HCT116 (cell line): ENCODE measurements around the gene CAPZB. TPM values are rescaled to one million over a fixed set of nuclear protein-coding genes. Genes with fewer than 3 reads are reported as not detected.
A peak's percentile ranks its signal among the peaks of the same experiment; 100 is the strongest.

Source experiments
- ATAC-seq: fragments of 200-7000 bp; cut with Tn5 transposase; 2 replicates; pipeline ENCODE4 v1.9.1; 2020; ENCODE audit warnings: mild to moderate bottlenecking, moderate library complexity
- BruUV-seq: library from RNA; stranded (reverse); fragments of 400-500 nt; replicated peaks from 2 replicates; lab custom pipeline; 2021; lab: Mats Ljungman, UMichigan
- CTCF ChIA-PET: fragments of 300-600 bp; sonication (Branson Sonifier 250); formaldehyde crosslinking; loops from one replicate; lab custom pipeline; 2021; ENCODE audit warnings: antibody characterized with exemption; lab: Charles Lee
- POLR2A ChIA-PET: fragments of 300-600, 350-600 bp; sonication (Branson Sonifier 250); formaldehyde crosslinking; loops from one replicate; lab custom pipeline; 2021; ENCODE audit warnings: antibody characterized with exemption; lab: Charles Lee
- RAD21 ChIA-PET, 2 experiments: fragments of 300-600 bp; sonication (Branson Sonifier 250); formaldehyde crosslinking; loops; one replicate each; lab custom pipeline; 2023; ENCODE audit warnings: low total read pairs in 2 of 2; ENCODE audit not compliant: uncharacterized antibody in 2 of 2, unreplicated experiment in 2 of 2, low non-redundant PET in 1 of 2; lab: Charles Lee
- DNase-seq: peaks from one replicate; pipeline ENCODE4 v3.0.0-alpha.2; 2010; ENCODE audit warnings: low read depth, low spot score
- H2AFZ ChIP-seq: fragments of 200-600 bp; shearing (Covaris generic), sonication (generic); 2 replicates; pipeline ENCODE4 v1.6.1; 2017; ENCODE audit warnings: low read depth, mixed run types, mixed read lengths, antibody characterized with exemption, low read length; ENCODE audit not compliant: poor library complexity, severe bottlenecking
- H3K27ac ChIP-seq: 2 replicates; pipeline ENCODE4 v1.5.1; 2012; ENCODE audit warnings: low read depth, low read length
- H3K27me3 ChIP-seq: fragments of 200-600 bp; sonication (generic); 2 replicates; pipeline ENCODE4 v1.6.1; 2016; ENCODE audit warnings: mixed run types, low read length, mixed read lengths; ENCODE audit not compliant: insufficient read depth
- H3K36me3 ChIP-seq, 2 experiments: fragments of 200-500 bp in 1 of 2; fragments of 200-600 bp in 1 of 2; sonication (Bioruptor generic) in 1 of 2; sonication (generic) in 1 of 2; 2 replicates each; pipeline versions ENCODE4 v1.5.1 to v1.6.1; 2014 to 2016; ENCODE audit warnings: low read length in 2 of 2, inconsistent platforms in 1 of 2, mixed read lengths in 1 of 2, mixed run types in 1 of 2; ENCODE audit not compliant: insufficient read depth in 2 of 2, control insufficient read depth in 1 of 2
- H3K4me1 ChIP-seq, 2 experiments: fragments of 200-600 bp in 1 of 2; sonication (generic) in 1 of 2; 2 replicates each; pipeline versions ENCODE4 v1.5.1 to v1.6.1; 2012 to 2017; ENCODE audit warnings: low read length in 2 of 2, inconsistent platforms in 1 of 2, mild to moderate bottlenecking in 1 of 2, mixed read lengths in 1 of 2, mixed run types in 1 of 2, moderate library complexity in 1 of 2; ENCODE audit not compliant: insufficient read depth in 2 of 2, control insufficient read depth in 1 of 2
- H3K4me2 ChIP-seq: fragments of 200-600 bp; sonication (generic); 2 replicates; pipeline ENCODE4 v1.6.1; 2017; ENCODE audit warnings: mixed run types, low read length, mixed read lengths
- H3K4me3 ChIP-seq, 2 experiments: fragments of 200-600 bp in 1 of 2; sonication (generic) in 1 of 2; replicated peaks in 1 of 2; 2 replicates each; pipeline ENCODE4 v1.5.1; 2011 to 2016; ENCODE audit warnings: low read length in 2 of 2, control low read depth in 1 of 2, low read depth in 1 of 2, mild to moderate bottlenecking in 1 of 2, mixed read lengths in 1 of 2, mixed run types in 1 of 2
- H3K79me2 ChIP-seq: fragments of 200-600 bp; sonication (generic); 2 replicates; pipeline ENCODE4 v1.6.1; 2017; ENCODE audit warnings: mild to moderate bottlenecking, mixed run types, low read length, moderate library complexity, mixed read lengths; ENCODE audit not compliant: insufficient read depth
- H3K9ac ChIP-seq: fragments of 200-600 bp; sonication (generic); 2 replicates; pipeline ENCODE4 v1.6.1; 2016; ENCODE audit warnings: low read length, mixed read lengths
- H3K9me2 ChIP-seq: fragments of 200-600 bp; sonication (generic), shearing (Covaris generic); 2 replicates; pipeline ENCODE4 v1.6.1; 2017; ENCODE audit warnings: mixed run types, mild to moderate bottlenecking, moderate library complexity; ENCODE audit not compliant: insufficient read depth
- H3K9me3 ChIP-seq, 2 experiments: fragments of 200-500 bp in 1 of 2; fragments of 200-600 bp in 1 of 2; sonication (Bioruptor generic) in 1 of 2; sonication (generic) in 1 of 2; 2 replicates each; pipeline ENCODE4 v1.6.1; 2014 to 2017; ENCODE audit warnings: low read length in 2 of 2, mixed read lengths in 2 of 2, inconsistent platforms in 1 of 2, low read depth in 1 of 2, mild to moderate bottlenecking in 1 of 2, mixed run types in 1 of 2, moderate library complexity in 1 of 2; ENCODE audit not compliant: control insufficient read depth in 1 of 2, insufficient read depth in 1 of 2
- H4K20me1 ChIP-seq: fragments of 200-600 bp; sonication (generic), shearing (Covaris generic); 2 replicates; pipeline ENCODE4 v1.6.1; 2017; ENCODE audit warnings: mixed run types, mild to moderate bottlenecking, moderate library complexity; ENCODE audit not compliant: insufficient read depth
- CBX3 ChIP-seq: IDR thresholded peaks from 2 replicates; pipeline ENCODE4 v1.6.1; 2012; ENCODE audit warnings: low read depth
- EZH2phosphoT487 ChIP-seq: fragments of 200-600 bp; IDR thresholded peaks from 2 replicates; pipeline ENCODE4 v1.6.1; 2018; ENCODE audit warnings: antibody characterized with exemption, borderline replicate concordance
- JUND ChIP-seq: IDR thresholded peaks from 2 replicates; pipeline ENCODE4 v1.6.1; 2012
- POLR2AphosphoS5 ChIP-seq: IDR thresholded peaks from 2 replicates; pipeline ENCODE4 v1.6.1; 2011; ENCODE audit warnings: mild to moderate bottlenecking, low read depth, low read length, moderate library complexity
- SP1 ChIP-seq: IDR thresholded peaks from 2 replicates; pipeline ENCODE4 v1.6.1; 2012; ENCODE audit warnings: low read depth
- TCF7L2 ChIP-seq: IDR thresholded peaks from 2 replicates; pipeline ENCODE4 v1.7.0; 2011; ENCODE audit warnings: borderline replicate concordance, inconsistent platforms; ENCODE audit not compliant: insufficient read depth, insufficient read length; ENCODE audit errors: extremely low read depth
- ZFX ChIP-seq: fragments of 450-650 bp; IDR thresholded peaks from 2 replicates; pipeline ENCODE4 v1.6.1; 2017
- intact Hi-C: fragments of 100-400 bp; cut with micrococcal nuclease; formaldehyde crosslinking; loops from 2 replicates; pipeline ENCODE4 v1.10.0; 2022
- total RNA-seq: library from RNA; stranded (reverse); gene quantifications from one replicate; pipeline ENCODE4 v1.2.1, GENCODE V29; 2021; ENCODE audit not compliant: unreplicated experiment
- TF ChIP-seq, protein P1 (sequence below): IDR thresholded peaks from 2 replicates; pipeline ENCODE4 v1.6.1; 2012

CAPZB gene
- total RNA-seq, 1 experiment from 2014 or later: 203 TPM

DNA sequence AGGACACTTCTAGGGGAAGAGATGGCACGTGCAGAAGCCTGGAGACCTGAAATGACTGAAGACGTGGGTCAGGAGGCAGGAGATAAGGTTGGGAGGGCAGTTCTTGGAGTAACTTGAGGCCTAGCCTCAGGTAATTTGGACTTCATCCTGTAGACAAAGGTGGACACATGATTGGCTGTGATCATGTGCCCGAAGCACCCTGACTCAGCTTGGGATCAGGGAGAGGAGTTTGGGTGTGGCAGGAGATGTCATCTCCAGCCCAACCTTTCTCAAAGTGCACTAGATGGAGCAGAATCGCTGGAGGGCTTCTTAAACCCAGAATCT lies 171.7 kb downstream of the CAPZB start (continued):
- TF ChIP-seq EZH2phosphoT487 (no peak), SP1 (no peak), POLR2AphosphoS5 (no peak), TCF7L2 (no peak), CBX3 (no peak)
- TF ChIP-seq, protein P1, sequence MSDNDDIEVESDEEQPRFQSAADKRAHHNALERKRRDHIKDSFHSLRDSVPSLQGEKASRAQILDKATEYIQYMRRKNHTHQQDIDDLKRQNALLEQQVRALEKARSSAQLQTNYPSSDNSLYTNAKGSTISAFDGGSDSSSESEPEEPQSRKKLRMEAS: no peak

DNA sequence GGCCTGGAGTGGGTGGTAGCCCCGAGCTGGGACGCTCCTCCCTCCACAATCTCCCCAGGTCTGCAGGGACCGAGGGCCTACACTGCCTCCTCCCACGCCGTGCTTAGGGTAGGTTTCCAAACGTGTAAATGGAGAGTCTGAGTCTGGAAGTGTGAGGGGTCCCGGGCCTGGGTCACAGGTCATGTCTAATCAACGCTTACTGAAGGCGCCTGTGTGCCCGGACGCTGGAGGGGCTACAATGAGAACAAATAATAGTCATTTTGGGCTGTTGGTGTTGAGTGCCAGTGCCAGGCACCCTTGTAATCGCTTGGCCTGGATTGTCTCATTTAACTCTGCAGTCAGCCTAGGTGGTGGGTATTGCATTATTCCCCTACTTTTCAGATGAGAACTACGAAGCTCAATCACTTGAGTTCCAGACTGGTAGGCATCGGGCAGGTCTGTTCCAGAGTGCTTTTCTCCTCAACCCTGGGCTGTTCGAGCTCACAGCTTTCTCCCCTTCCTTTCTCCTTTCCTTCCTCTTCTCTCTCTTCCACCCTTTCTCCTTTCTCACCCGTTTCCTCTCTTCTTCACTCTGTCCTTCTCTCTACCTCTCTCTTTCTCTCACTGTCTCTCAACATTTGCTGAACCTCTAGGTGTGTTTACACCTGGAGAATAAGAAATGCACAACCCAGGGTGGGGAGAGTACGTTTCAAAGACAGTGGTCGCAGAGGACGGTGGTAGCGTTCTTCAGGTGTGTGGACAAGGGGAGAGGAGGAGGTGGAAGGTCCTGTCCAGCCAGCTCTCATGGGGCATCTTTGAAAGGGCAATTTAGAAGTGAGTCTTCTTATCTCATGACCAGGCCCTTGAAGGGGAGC lies 172.3 kb downstream of the CAPZB start:
- peak; percentile 29 for ATAC-seq
- Histone ChIP-seq H4K20me1 (no peaks in the 10 kb centered on the region), H3K79me2 (peaks cover 33% of the 10 kb centered on the region), H3K4me1 (peaks cover 18 to 47% of the 10 kb centered on the region in 2 experiments; a peak in 3 of 4 replicates), H3K36me3 (peaks cover 0 to 3% of the 10 kb centered on the region in 2 experiments; a peak in 2 of 4 replicates), H2AFZ (no peak overlapping the region), H3K27ac (peak overlapping the region; percentile 82), H3K9me2 (no peaks in the 10 kb centered on the region), H3K27me3 (no peaks in the 10 kb centered on the region), H3K4me3 (peak overlapping the region; percentile 74 to 88), H3K9me3 (no peaks in the 10 kb centered on the region), H3K4me2 (peak overlapping the region; percentile 100), H3K9ac (peak overlapping the region; percentile 97)
- TSS peak; percentile 63 for BruUV-seq
- ChIA-PET RAD21 (interaction anchor here in 1 of 2 experiments (0.7 kb wide), 1 partner anchor 334 kb away, joined by 3 read pairs; no protein-coding TSS in a partner anchor), CTCF (interaction anchor here (1.1 kb wide), 1 partner anchor 341 kb away, joined by 5 read pairs; no protein-coding TSS in a partner anchor), POLR2A (no interaction called here)
- 0 out of 2 replicates have a peak, but pooled peaks have one; percentile 3 for TF ChIP-seq ZFX
- no peak for TF ChIP-seq JUND
- no peak for DNase-seq
- intact Hi-C loops: no loop called here
